HAP-1 (cell line): ENCODE measurements around the gene CCDC50.

Experiments used
- DNase-seq, 2 experiments: peaks; one replicate each; pipeline ENCODE4 v3.0.0-alpha.2; 2016 to 2020; ENCODE audit warnings: low spot score in 2 of 2
- H3K27me3 ChIP-seq: fragments of 250-450 bp; sonication (Bioruptor Pico); 2 replicates; pipeline ENCODE4 v1.5.1; 2020; ENCODE audit warnings: low read depth, mild to moderate bottlenecking, moderate library complexity
- H3K36me3 ChIP-seq: fragments of 250-450 bp; sonication (Bioruptor Pico); replicated peaks from 2 replicates; pipeline ENCODE4 v1.5.1; 2020; ENCODE audit warnings: mild to moderate bottlenecking
- H3K4me1 ChIP-seq: fragments of 250-450 bp; sonication (Bioruptor Pico); 2 replicates; pipeline ENCODE4 v1.5.1; 2020; ENCODE audit warnings: mild to moderate bottlenecking
- H3K4me3 ChIP-seq: fragments of 250-450 bp; sonication (Bioruptor Pico); 2 replicates; pipeline ENCODE4 v1.5.1; 2020; ENCODE audit warnings: mild to moderate bottlenecking, moderate library complexity
- H3K9me3 ChIP-seq: fragments of 250-450 bp; sonication (Bioruptor Pico); 2 replicates; pipeline ENCODE4 v1.5.1; 2020; ENCODE audit warnings: mild to moderate bottlenecking, moderate library complexity
- in situ Hi-C: fragments of 300-500 bp; cut with MboI; formaldehyde crosslinking; loops from 3 replicates; pipeline ENCODE4 v1.14.3; 2020; ENCODE audit warnings: low sequenced_read_pairs, inconsistent platforms, mixed read lengths

CCDC50 gene

DNA sequence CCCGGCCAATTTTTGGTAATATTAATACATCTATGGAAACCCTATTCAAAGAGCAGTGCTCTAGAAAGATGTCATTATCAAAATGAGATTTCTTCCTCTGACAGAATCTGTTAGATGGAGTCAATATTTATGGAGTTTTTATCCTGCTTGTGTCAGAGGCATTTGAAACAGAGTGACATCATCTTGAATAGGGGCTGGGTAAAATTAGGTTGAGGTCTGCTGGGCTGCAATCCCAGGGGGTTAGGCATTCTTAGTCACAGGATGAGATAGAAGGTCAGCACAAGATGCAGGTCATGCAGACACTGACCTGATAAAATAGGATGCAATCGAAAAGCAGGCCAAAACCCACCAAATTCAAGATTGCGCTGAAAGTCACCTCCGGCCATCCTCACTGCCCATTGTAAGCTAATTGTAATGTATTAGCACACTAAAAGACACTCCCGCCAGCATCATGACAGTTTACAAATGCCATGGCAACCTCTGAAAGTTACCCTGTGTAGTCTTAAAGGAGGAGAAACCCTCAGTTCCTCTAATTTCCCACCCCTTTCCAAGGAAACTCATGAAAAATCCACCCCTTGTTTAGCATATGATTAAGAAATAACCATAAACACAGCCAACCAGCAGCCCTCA, 27.3 kb upstream of the CCDC50 start:
- H3K36me3 ChIP-seq = no peaks in the 10 kb centered on the region
- peaks cover 10% of the 10 kb centered on the region for H3K4me1 ChIP-seq
- no peak overlapping the region for H3K4me3 ChIP-seq
- DNase-seq = peak in 1 of 2 experiments; percentile 13
- no peaks in the 10 kb centered on the region for H3K9me3 ChIP-seq
- in situ Hi-C loops = no loop called here
- H3K27me3 ChIP-seq = no peaks in the 10 kb centered on the region

- Histone ChIP-seq H3K4me3 (no peak overlapping the region), H3K36me3 (no peaks in the 10 kb centered on the region), H3K9me3 (no peaks in the 10 kb centered on the region), H3K27me3 (no peaks in the 10 kb centered on the region), H3K4me1 (peaks cover 10% of the 10 kb centered on the region)
- DNase-seq = no peak
- in situ Hi-C loops = no loop called here
Observed at GRCh38 chr3:191302451-191302850, 26.7 kb upstream of the CCDC50 start.

DNA sequence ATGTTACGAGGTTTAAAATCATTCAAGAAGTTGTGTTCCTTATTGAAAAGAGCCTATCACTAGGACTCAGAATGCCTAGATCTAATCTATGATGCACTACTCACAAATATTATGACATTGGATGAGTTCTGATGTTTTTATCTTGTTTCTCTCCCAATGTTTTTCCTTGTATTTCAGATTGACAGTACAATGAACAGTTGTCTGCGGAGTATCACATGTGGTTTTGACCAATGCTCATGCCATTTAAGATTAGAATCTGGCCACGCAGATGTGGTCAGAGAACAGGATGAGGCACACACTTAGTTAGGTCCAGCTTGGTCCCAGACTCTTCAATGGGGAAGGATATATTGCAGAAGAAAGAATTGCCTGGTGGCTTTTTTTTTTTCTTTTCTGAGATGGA, 25.6 kb upstream of the CCDC50 start:
- Histone ChIP-seq H3K4me1 (peaks cover 10% of the 10 kb centered on the region), H3K4me3 (no peak overlapping the region), H3K36me3 (no peaks in the 10 kb centered on the region), H3K9me3 (no peaks in the 10 kb centered on the region; the same call in 1 of the 2 replicates), H3K27me3 (no peaks in the 10 kb centered on the region)
- no peak for DNase-seq
- in situ Hi-C loops = no loop called here

GRCh38 chr3:191306428-191306827, 22.8 kb upstream of the CCDC50 start:
- DNase-seq = no peak
- in situ Hi-C loops = no loop called here

GRCh38 chr3:191307341-191307740, 21.9 kb upstream of the CCDC50 start:
- H3K27me3 ChIP-seq = no peaks in the 10 kb centered on the region
- no peak overlapping the region for H3K4me3 ChIP-seq
- no peak for DNase-seq
- H3K36me3 ChIP-seq = no peaks in the 10 kb centered on the region
- H3K4me1 ChIP-seq = peaks cover 10% of the 10 kb centered on the region
- no peaks in the 10 kb centered on the region; the same call in 1 of the 2 replicates for H3K9me3 ChIP-seq
- in situ Hi-C loops = no loop called here

More at GRCh38 chr3:191306428-191306827, 22.8 kb upstream of the CCDC50 start:
- Histone ChIP-seq H3K27me3 (no peaks in the 10 kb centered on the region), H3K36me3 (no peaks in the 10 kb centered on the region), H3K9me3 (no peaks in the 10 kb centered on the region; the same call in 1 of the 2 replicates), H3K4me1 (peaks cover 10% of the 10 kb centered on the region), H3K4me3 (no peak overlapping the region)

GRCh38 chr3:191313296-191313695, 15.9 kb upstream of the CCDC50 start:
- Histone ChIP-seq H3K36me3 (no peaks in the 10 kb centered on the region), H3K4me3 (no peak overlapping the region), H3K9me3 (no peaks in the 10 kb centered on the region; the same call in 1 of the 2 replicates), H3K4me1 (no peaks in the 10 kb centered on the region), H3K27me3 (no peaks in the 10 kb centered on the region)
- no peak for DNase-seq
- in situ Hi-C loops = no loop called here

DNA sequence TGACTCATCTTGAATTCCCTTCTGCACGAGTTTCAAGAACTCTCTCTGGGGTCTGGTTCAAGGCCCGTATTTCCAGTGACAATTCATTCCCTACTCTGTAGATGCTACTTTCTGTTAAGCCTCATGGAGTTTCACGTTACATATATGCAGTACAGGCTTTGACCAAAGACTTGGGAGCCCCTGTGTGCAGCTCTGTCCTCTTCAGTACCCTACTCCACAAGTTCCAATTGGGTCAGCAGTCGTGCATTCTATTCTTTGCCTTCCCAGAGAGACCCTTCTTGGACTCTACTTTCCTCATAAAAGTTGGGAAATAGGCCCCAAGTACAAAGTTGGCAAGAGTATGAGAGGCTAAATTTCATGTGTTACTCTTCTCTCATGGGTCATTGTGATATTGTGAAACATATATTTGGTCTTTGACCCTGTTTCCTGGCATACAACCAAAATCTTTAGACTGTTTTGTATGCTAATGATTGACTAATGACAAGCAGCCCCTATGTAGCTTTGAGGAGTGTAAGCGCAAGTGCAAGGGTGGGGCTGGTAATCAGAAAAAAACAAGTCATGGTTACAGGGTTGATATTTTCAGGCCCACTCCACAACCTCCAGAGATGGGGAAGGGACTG, 15.0 kb upstream of the CCDC50 start:
- DNase-seq = no peak
- in situ Hi-C loops = no loop called here
- no peaks in the 10 kb centered on the region for H3K9me3 ChIP-seq
- no peaks in the 10 kb centered on the region for H3K27me3 ChIP-seq
- no peaks in the 10 kb centered on the region for H3K36me3 ChIP-seq
- H3K4me1 ChIP-seq = no peaks in the 10 kb centered on the region
- no peak overlapping the region for H3K4me3 ChIP-seq

- H3K9me3 ChIP-seq = no peaks in the 10 kb centered on the region
- no peak for DNase-seq
- H3K4me1 ChIP-seq = no peaks in the 10 kb centered on the region
- in situ Hi-C loops = no loop called here
- H3K4me3 ChIP-seq = no peak overlapping the region
- no peaks in the 10 kb centered on the region for H3K27me3 ChIP-seq
- H3K36me3 ChIP-seq = no peaks in the 10 kb centered on the region
Observed at GRCh38 chr3:191316876-191317603, 12.2 kb upstream of the CCDC50 start.

DNA sequence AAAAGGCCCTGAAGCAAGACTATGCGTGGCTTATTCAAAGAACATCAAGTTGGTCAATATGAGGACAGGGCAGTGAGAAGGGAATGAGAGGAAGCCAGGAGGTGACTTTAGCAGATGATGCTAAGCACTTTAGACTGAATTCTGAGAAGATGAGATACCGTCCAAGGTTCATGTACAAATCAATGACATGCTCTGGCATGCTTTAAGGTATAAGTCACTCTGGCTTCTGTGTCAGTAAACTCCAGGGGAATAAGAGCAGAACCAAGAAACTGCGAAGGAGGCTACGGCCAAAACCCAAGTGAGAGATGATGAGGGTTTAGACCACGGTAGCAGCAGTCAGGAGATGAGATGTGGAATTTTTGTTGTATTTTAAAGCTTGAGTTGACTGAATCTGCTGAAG, 8.9 kb upstream of the CCDC50 start:
- Histone ChIP-seq H3K9me3 (no peaks in the 10 kb centered on the region), H3K27me3 (no peaks in the 10 kb centered on the region), H3K4me1 (no peaks in the 10 kb centered on the region), H3K36me3 (no peaks in the 10 kb centered on the region), H3K4me3 (no peak overlapping the region)
- in situ Hi-C loops = no loop called here
- no peak for DNase-seq

DNA sequence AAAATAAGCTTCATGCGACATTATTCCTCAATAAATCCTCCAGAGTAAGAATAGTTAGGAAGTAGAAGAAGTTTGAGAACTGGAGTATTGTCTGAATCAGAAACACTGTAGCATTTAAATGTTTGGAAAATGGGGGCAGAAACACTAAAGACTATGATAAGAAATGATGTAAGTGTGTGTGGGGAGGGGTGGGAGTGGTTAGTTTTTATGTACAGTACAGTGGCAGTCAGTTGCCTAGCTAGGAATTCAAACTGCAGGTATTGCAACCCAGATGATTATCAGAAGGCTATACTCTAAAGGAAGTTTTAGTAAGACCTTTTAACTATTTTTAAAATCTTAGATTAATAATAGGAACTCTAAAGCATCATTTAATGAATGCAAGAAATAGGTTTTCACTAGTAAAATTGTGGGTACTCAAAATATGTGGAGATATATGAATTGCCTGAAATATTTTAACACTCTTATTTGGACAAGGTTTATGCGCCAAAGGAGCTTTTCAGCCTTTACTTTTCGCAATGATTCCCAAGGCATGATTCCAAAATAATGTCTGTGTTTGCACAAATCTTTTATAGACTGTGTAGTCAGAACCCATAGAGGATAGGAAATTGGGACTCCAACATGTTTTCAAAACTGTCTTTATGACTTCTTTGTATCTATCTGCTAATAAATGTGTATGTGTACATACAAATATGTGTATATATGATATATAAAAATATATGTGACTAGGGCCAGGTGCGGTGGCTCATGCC, 8.0 kb upstream of the CCDC50 start:
- Histone ChIP-seq H3K4me3 (no peak overlapping the region), H3K27me3 (no peaks in the 10 kb centered on the region), H3K9me3 (no peaks in the 10 kb centered on the region), H3K4me1 (no peaks in the 10 kb centered on the region), H3K36me3 (no peaks in the 10 kb centered on the region)
- in situ Hi-C loops = no loop called here
- DNase-seq = no peak

GRCh38 chr3:191324936-191325335, 4.3 kb upstream of the CCDC50 start:
- H3K9me3 ChIP-seq = no peaks in the 10 kb centered on the region
- H3K27me3 ChIP-seq = no peaks in the 10 kb centered on the region
- H3K4me3 ChIP-seq = no peak overlapping the region
- no peak for DNase-seq
- H3K4me1 ChIP-seq = peaks cover 9% of the 10 kb centered on the region; the same call in 1 of the 2 replicates
- H3K36me3 ChIP-seq = no peaks in the 10 kb centered on the region
- in situ Hi-C loops = no loop called here

DNA sequence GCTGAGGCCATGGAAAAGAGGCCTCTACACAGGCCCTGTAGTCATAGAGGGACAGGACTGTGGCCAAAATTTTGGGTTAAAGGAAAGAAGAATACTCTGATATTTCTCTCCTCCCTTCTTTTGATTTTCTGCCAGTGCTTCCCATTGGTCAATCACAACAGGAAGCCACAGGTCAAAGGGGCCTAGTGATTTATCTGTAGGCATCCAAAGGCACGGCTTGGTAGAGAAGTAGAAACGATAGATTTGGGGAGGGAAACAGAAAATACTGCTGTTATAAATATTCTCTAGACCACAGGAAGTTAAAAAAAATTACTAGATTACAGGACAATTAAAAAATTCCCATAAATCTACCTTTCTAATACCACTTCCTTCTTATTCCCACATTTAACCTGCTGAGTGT, 1.7 kb upstream of the CCDC50 start:
- in situ Hi-C loops = no loop called here
- Histone ChIP-seq H3K36me3 (no peaks in the 10 kb centered on the region), H3K4me3 (no peak overlapping the region), H3K4me1 (peaks cover 20% of the 10 kb centered on the region), H3K9me3 (no peaks in the 10 kb centered on the region), H3K27me3 (no peaks in the 10 kb centered on the region)
- no peak for DNase-seq

GRCh38 chr3:191328383-191328961, 722 bp upstream of the CCDC50 start:
- H3K36me3 ChIP-seq = no peaks in the 10 kb centered on the region
- H3K4me1 ChIP-seq = peaks cover 30% of the 10 kb centered on the region
- peak overlapping the region; percentile 54 for H3K4me3 ChIP-seq
- no peaks in the 10 kb centered on the region for H3K9me3 ChIP-seq
- H3K27me3 ChIP-seq = no peaks in the 10 kb centered on the region
- in situ Hi-C loops = no loop called here
- no peak for DNase-seq
